Ascending aorta (tissue), 2 donors: Measurements from ENCODE around the gene RNF41. TPM values are rescaled to one million over a fixed set of nuclear protein-coding genes. Genes with fewer than 3 reads are reported as not detected.
A peak's percentile ranks its signal among the peaks of the same experiment; 100 is the strongest.

Source experiments
- DNase-seq, 2 donors: peaks; one replicate each; pipeline ENCODE4 v3.0.0-alpha.2; 2019; ENCODE audit warnings: low spot score in 2 of 2
- H3K27ac ChIP-seq, 2 donors: fragments of 200-600 bp; sonication (generic); one replicate each; pipeline ENCODE4 v1.5.1; 2016 to 2017; ENCODE audit warnings: mild to moderate bottlenecking in 1 of 2
- H3K27me3 ChIP-seq: fragments of 200-600 bp; sonication (generic); one replicate; pipeline ENCODE4 v1.5.1; 2017
- H3K36me3 ChIP-seq, 2 donors: fragments of 200-600 bp; sonication (generic); one replicate each; pipeline ENCODE4 v1.5.1; 2016
- H3K4me1 ChIP-seq, 2 donors: fragments of 200-600 bp; sonication (generic); one replicate each; pipeline ENCODE4 v1.5.1; 2016 to 2017; ENCODE audit warnings: mild to moderate bottlenecking in 1 of 2
- H3K4me3 ChIP-seq, 2 donors: fragments of 200-600 bp; sonication (generic); one replicate each; pipeline ENCODE4 v1.5.1; 2016 to 2017; ENCODE audit warnings: mild to moderate bottlenecking in 1 of 2
- H3K9me3 ChIP-seq, 2 donors: fragments of 200-600 bp; sonication (generic); one replicate each; pipeline ENCODE4 v1.5.1; 2016
- CTCF ChIP-seq, 3 experiments: fragments of 200-600 bp in 2 of 3; fragments of 450-650 bp in 1 of 3; sonication (generic) in 2 of 3; IDR thresholded peaks; one replicate each; pipeline ENCODE4 v1.5.1; 2016 to 2019; ENCODE audit warnings: antibody characterized with exemption in 3 of 3, mild to moderate bottlenecking in 1 of 3, moderate library complexity in 1 of 3
- intact Hi-C: fragments of 100-400 bp; cut with DNase I; formaldehyde crosslinking; loops from one replicate; pipeline ENCODE4 v1.15.1; 2023
- total RNA-seq: library from RNA; depleted of rRNA; stranded (reverse); fragments of >200 nt; gene quantifications from one replicate; pipeline ENCODE4 v1.1.0, GENCODE V29; 2016

RNF41 gene
- total RNA-seq, 1 donor from 2014 or later, result 50.3 TPM

GRCh38 chr12:56261503-56262232 is 39.9 kb upstream of the RNF41 start:
- Histone ChIP-seq H3K4me1 (peaks cover 3 to 21% of the 10 kb centered on the region in 2 donors), H3K27me3 (no peaks in the 10 kb centered on the region), H3K27ac (no peak overlapping the region), H3K9me3 (no peaks in the 10 kb centered on the region), H3K4me3 (no peak overlapping the region), H3K36me3 (no peaks in the 10 kb centered on the region)
- DNase-seq, result no peak
- TF ChIP-seq CTCF (IDR thresholded peaks at IDR 0.05), result no peak
- intact Hi-C loops, result no loop called here

GRCh38 chr12:56260921-56261320 is 39.2 kb upstream of the RNF41 start:
- no peak for DNase-seq
- Histone ChIP-seq H3K4me1 (peaks cover 3 to 19% of the 10 kb centered on the region in 2 donors), H3K4me3 (no peak overlapping the region), H3K9me3 (no peaks in the 10 kb centered on the region), H3K36me3 (peaks cover 0 to 1% of the 10 kb centered on the region in 2 donors), H3K27me3 (no peaks in the 10 kb centered on the region), H3K27ac (no peak overlapping the region)
- no peak for TF ChIP-seq CTCF (IDR thresholded peaks at IDR 0.05)
- intact Hi-C loops, result no loop called here

- no peak for DNase-seq
- peaks cover 4 to 7% of the 10 kb centered on the region in 2 donors for H3K36me3 ChIP-seq
- no peaks in the 10 kb centered on the region for H3K27me3 ChIP-seq
- H3K4me1 ChIP-seq, result peaks cover 3 to 19% of the 10 kb centered on the region in 2 donors
- intact Hi-C loops, result no loop called here
- TF ChIP-seq CTCF (IDR thresholded peaks at IDR 0.05), result no peak
- H3K27ac ChIP-seq, result no peak overlapping the region
- no peak overlapping the region for H3K4me3 ChIP-seq
- H3K9me3 ChIP-seq, result no peaks in the 10 kb centered on the region
Observed at GRCh38 chr12:56260380-56260779, 38.7 kb upstream of the RNF41 start.

- intact Hi-C loops, result loop anchor here (1.0 to 2.0 kb wide), 3 partner anchors 8 to 70 kb away; partner anchors contain the start of genes NABP2 and SMARCC2
- no peaks in the 10 kb centered on the region for H3K27me3 ChIP-seq
- TF ChIP-seq CTCF (IDR thresholded peaks at IDR 0.05), result no peak
- H3K9me3 ChIP-seq, result no peaks in the 10 kb centered on the region
- H3K4me3 ChIP-seq, result peak overlapping the region; percentile 69 to 89
- DNase-seq, result no peak
- H3K4me1 ChIP-seq, result peaks cover 3 to 19% of the 10 kb centered on the region in 2 donors
- peaks cover 18 to 22% of the 10 kb centered on the region in 2 donors for H3K36me3 ChIP-seq
- peak overlapping the region; percentile 75 to 89 for H3K27ac ChIP-seq
Observed at GRCh38 chr12:56258820-56259183, 37.1 kb upstream of the RNF41 start.

DNA sequence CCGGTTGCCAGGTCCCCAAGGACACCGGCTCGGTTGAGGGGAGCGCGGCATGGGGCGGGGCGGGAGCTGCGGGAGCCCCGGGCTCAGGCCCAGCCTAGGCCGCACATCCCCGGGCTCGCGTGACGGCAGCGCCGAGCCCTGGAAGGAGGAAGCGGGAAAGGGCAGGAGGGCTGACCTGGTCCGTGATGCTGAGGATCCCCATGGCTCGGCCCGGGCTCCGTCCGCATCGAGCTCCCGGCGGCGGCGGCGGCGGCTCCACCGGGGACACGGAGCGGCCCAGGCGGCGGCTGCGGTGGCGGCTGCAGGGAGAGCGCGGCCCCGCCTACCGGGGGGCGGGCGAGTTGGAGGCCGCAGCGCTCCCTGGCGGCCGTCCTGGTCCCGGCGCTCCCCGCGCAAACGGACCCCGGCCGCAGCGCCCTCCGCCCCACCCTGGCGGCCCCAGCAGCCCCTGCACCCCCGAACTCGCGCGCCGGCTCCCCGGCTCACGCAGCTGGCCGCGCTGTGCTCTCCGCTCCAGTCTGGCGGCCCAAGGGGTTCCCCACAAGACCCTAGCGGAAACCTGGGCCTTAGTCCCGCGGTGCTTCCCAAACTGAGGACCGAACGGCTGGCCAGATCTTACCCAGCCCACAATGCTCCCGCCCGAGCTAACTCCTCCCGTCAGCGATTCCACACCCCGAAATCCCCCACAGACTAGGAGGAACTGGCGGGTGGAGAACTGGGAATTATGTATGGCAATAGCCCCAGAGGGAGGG is 36.5 kb upstream of the RNF41 start, which contains the start of gene ANKRD52:
Gene ANKRD52, minus strand, starts transcription at position 317 of the 752 bp plus-strand sequence. Its CDS starts 115 bp downstream, at position 202.
- intact Hi-C loops, result loop anchor here (1.0 to 2.0 kb wide), 3 partner anchors 9 to 69 kb away; partner anchors contain the start of genes NABP2 and SMARCC2
- H3K27ac ChIP-seq, result peak within 1 kb of the TSS; percentile 75 to 89

More for the DNA sequence above, 36.5 kb upstream of the RNF41 start, which contains the start of gene ANKRD52:
- Histone ChIP-seq H3K27me3 (no peaks in the 10 kb centered on the region), H3K36me3 (peaks cover 23 to 27% of the 10 kb centered on the region in 2 donors), H3K4me1 (peaks cover 3 to 19% of the 10 kb centered on the region in 2 donors), H3K4me3 (peak within 1 kb of the TSS; percentile 69 to 89), H3K9me3 (no peaks in the 10 kb centered on the region)
- peak; percentile 24 to 95 (median 33) for TF ChIP-seq CTCF (IDR thresholded peaks at IDR 0.05)
- peak in 1 of 2 donors; percentile 82 for DNase-seq
